Bladder microvascular endothelial cell (primary cell): Measurements from ENCODE around the gene POLR2M. TPM values are rescaled to one million over a fixed set of nuclear protein-coding genes. Genes with fewer than 3 reads are reported as not detected.

Experiments
- total RNA-seq: library from RNA; depleted of rRNA; stranded (reverse); fragments of >200 nt; gene quantifications from 2 replicates; pipeline ENCODE4 v1.2.3, GENCODE V29; 2014

Gene POLR2M
- 136 and 239 TPM in 2 replicates for total RNA-seq

DNA sequence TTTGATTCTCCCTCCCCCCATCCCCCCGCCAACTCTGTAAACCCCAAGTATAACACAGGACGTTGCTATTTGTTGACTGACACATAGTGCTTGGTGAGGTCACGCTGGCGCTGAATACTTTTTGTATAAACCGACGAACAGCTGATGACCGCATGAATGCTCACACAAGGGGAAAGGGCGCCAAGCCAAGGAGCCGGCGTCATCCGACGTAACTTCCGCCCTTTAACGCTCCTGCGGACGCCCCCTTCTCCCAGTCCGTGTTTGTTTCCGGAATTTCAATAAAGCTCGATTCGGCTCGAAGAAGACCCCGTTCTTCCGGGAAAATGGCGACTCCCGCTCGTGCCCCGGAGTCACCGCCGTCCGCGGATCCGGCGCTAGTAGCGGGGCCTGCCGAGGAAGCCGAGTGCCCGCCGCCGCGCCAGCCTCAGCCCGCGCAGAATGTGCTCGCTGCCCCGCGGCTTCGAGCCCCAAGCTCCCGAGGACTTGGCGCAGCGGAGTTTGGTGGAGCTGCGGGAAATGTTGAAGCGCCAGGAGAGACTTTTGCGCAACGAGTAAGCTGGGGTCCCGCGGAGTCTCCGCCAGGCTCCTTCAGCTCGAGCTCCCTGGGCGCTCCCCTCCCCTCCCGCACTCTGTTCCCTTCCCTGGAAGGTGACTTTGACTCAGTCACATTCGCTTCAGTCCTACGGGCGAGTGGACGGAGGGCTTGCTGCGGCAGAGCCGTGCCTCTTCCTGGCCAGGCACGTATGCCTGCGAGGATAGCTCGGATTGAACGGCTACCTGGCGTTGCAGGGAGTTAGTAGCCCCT, at the start of gene POLR2M:
Gene POLR2M (plus strand): TSS at position 310 of the 805 bp plus-strand sequence. CDS start 129 bp downstream, at position 439.

Other genes with a start within 250 kb of the POLR2M start
- 13.9 and 53.4 TPM in 2 replicates for gene MYZAP, start 114.8 kb upstream of the POLR2M start, total RNA-seq